ENCODE measurements around the gene DDRGK1. TPM values are rescaled to one million over a fixed set of nuclear protein-coding genes. Genes with fewer than 3 reads are reported as not detected.
"Not testable (repeated sequence)": the region's sequence is repeated elsewhere in the genome, so short reads cannot be mapped to it uniquely, and the experiment has no call there.

The DDRGK1 gene
- polyA plus RNA-seq, 4 donors, result 37.1 to 96.9 (median 69.9) TPM

DNA sequence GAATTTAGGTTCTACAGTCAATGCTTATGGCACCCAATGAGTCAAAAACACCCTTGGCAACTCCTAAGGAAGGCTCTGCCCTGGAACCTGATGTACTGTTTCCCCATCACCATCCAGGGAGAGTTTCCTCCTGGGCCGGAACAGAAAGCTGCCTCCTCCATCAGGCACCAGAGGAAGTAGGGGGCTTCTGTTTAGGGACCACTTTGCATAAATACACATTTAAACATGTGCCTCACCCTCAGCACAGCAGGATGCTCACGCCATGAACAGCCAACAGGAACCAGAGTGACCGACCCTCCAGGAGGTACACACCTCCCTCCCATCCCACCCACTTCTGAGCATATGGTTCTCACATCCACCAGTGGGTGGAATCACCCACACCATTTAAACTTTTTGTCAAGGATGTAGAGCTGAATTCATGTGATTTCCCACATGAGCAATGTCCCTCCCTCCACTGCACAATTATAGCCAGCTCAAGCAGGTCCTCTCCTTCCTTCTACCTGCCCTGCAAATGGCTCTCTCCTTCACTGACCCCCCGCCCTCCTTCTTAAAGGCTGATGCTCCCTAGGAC is 14.8 kb downstream of the DDRGK1 start:
- Histone ChIP-seq H3K4me3 (ENCODE audit: low read depth in 1 of 3, low read length in 3 of 3) (no peak overlapping the region), H3K36me3 (ENCODE audit: control insufficient read depth in 3 of 3, insufficient read depth in 2 of 3, low read depth in 1 of 3, low read length in 3 of 3) (peaks cover 8 to 61% (median 17%) of the 10 kb centered on the region in 3 donors), H3K4me1 (ENCODE audit: control insufficient read depth in 3 of 3, insufficient read depth in 2 of 3, low read depth in 1 of 3, low read length in 2 of 3) (no peaks in the 10 kb centered on the region), H3K27me3 (ENCODE audit: control insufficient read depth in 3 of 3, insufficient read depth in 3 of 3, low read length in 3 of 3) (no peaks in the 10 kb centered on the region), H3K9me3 (ENCODE audit: control insufficient read depth in 2 of 2, insufficient read depth in 1 of 2, low read depth in 1 of 2, low read length in 1 of 2) (no peaks in the 10 kb centered on the region), H3K27ac (ENCODE audit: low read depth in 1 of 3, low read length in 2 of 3) (no peak overlapping the region)
- no peak for DNase-seq
- 81 to 94% (median 85%) methylated on average over 4 of the region's 4 CpGs for WGBS, 3 donors
- no peak for FAIRE-seq

DNA sequence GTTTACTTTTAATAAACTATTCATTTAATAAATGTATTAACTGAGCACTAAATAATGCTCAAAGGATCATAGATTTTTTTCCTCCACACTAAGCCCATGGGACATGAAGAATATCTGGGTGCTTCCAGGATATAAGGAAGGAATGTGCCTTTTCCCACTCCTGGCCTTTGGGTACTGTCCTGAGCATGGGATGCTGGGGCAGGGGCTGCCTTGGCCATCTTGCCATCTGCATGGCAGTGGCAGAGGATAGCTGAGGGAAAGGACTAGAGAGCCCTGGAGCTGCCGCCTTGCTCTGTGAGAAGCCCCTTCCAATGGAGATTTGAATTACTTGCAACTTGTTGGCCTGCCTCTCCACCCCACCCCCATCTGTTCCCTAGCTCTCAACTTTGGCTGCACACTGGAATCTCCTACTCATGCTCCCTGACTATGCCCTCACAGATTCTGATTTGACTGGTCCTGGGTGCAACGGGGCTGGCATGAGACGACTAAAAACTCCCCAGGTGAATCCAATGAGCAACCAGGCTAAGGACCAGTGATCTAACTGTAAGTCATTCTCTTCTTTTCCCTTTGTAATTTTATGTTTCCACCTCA is 15.6 kb downstream of the DDRGK1 start:
- 88 to 97% (median 95%) methylated on average over 3 of the region's 3 CpGs for WGBS, 3 donors

DNA sequence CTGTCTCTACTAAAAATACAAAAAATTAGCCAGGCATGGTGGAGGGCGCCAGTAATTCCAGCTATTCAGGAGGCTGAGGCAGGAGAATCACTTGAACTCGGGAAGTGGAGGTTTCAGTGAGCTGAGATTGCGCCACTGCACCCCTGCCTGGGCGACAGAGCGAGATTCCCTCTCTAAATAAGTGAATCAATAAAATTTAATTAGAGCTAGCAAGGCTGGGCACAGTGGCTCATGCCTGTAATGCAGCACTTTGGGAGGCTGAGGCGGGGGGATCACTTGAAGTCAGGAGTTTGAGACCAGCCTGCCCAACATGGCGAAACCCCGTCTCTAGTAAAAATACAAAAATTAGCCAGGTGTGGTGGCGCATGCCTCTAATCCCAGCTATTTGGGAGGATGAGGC is 16.6 kb downstream of the DDRGK1 start:
- not testable (repeated sequence) for DNase-seq, FAIRE-seq
- 95% methylated on average over 9 of the region's 9 CpGs for WGBS, 3 donors

More for the DNA sequence above, 15.6 kb downstream of the DDRGK1 start:
- DNase-seq, result no peak
- Histone ChIP-seq H3K36me3 (ENCODE audit: control insufficient read depth in 3 of 3, insufficient read depth in 2 of 3, low read depth in 1 of 3, low read length in 3 of 3) (peaks cover 8 to 54% (median 13%) of the 10 kb centered on the region in 3 donors), H3K27me3 (ENCODE audit: control insufficient read depth in 3 of 3, insufficient read depth in 3 of 3, low read length in 3 of 3) (no peaks in the 10 kb centered on the region), H3K4me1 (ENCODE audit: control insufficient read depth in 3 of 3, insufficient read depth in 2 of 3, low read depth in 1 of 3, low read length in 2 of 3) (no peaks in the 10 kb centered on the region), H3K27ac (ENCODE audit: low read depth in 1 of 3, low read length in 2 of 3) (no peak overlapping the region), H3K9me3 (ENCODE audit: control insufficient read depth in 2 of 2, insufficient read depth in 1 of 2, low read depth in 1 of 2, low read length in 1 of 2) (no peaks in the 10 kb centered on the region), H3K4me3 (ENCODE audit: low read depth in 1 of 3, low read length in 3 of 3) (no peak overlapping the region)
- FAIRE-seq, result no peak

DNA sequence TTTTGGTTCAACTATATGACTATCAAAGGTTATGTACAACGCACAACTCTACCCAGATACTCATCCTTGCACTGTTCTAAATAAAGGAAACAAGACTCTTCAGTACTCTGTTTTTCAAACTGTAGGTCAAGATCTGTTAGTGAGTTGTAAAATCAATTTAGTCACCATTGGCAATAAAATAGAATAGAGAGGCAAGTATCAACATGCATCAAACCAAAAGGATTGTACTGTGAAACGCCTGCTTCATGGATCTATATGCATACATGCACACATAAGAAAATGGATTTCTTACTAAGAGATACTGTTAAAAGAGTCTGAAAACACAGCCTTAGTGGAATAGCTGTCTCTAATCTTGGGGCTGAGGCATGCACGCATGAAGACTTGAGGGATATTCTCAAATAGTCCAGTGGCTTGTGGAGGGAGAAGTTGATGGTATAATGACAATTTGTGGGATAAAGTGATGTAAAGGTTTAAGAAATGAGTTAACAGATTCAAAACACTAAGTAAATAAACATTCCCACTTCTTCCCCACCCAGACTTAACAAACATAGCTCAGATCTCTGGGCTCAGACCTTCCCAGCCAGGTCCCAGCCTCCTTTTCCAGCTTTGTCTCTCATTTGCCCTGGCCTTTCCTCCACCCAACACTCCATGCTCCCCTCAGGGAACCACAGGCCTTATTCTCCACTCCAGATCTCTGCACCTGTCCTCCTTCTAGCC is 20.4 kb downstream of the DDRGK1 start:
- Histone ChIP-seq H3K4me1 (ENCODE audit: control insufficient read depth in 3 of 3, insufficient read depth in 2 of 3, low read depth in 1 of 3, low read length in 2 of 3) (no peaks in the 10 kb centered on the region), H3K36me3 (ENCODE audit: control insufficient read depth in 3 of 3, insufficient read depth in 2 of 3, low read depth in 1 of 3, low read length in 3 of 3) (peaks cover 0 to 15% (median 0%) of the 10 kb centered on the region in 3 donors), H3K4me3 (ENCODE audit: low read depth in 1 of 3, low read length in 3 of 3) (no peak overlapping the region), H3K27me3 (ENCODE audit: control insufficient read depth in 3 of 3, insufficient read depth in 3 of 3, low read length in 3 of 3) (no peaks in the 10 kb centered on the region), H3K27ac (ENCODE audit: low read depth in 1 of 3, low read length in 2 of 3) (no peak overlapping the region), H3K9me3 (ENCODE audit: control insufficient read depth in 2 of 2, insufficient read depth in 1 of 2, low read depth in 1 of 2, low read length in 1 of 2) (no peaks in the 10 kb centered on the region)
- WGBS, 3 donors, result 86 to 94% (median 90%) methylated on average over 3 of the region's 3 CpGs
- DNase-seq, result no peak
- no peak for FAIRE-seq

More for the DNA sequence above, 16.6 kb downstream of the DDRGK1 start:
- peaks cover 8 to 47% (median 9%) of the 10 kb centered on the region in 3 donors for H3K36me3 ChIP-seq (ENCODE audit: control insufficient read depth in 3 of 3, insufficient read depth in 2 of 3, low read depth in 1 of 3, low read length in 3 of 3)
- H3K9me3 ChIP-seq (ENCODE audit: control insufficient read depth in 2 of 2, insufficient read depth in 1 of 2, low read depth in 1 of 2, low read length in 1 of 2); H3K27ac ChIP-seq (ENCODE audit: low read depth in 1 of 3, low read length in 2 of 3); H3K4me3 ChIP-seq (ENCODE audit: low read depth in 1 of 3, low read length in 3 of 3); H3K27me3 ChIP-seq (ENCODE audit: control insufficient read depth in 3 of 3, insufficient read depth in 3 of 3, low read length in 3 of 3); H3K4me1 ChIP-seq (ENCODE audit: control insufficient read depth in 3 of 3, insufficient read depth in 2 of 3, low read depth in 1 of 3, low read length in 2 of 3): not testable (repeated sequence)

DNA sequence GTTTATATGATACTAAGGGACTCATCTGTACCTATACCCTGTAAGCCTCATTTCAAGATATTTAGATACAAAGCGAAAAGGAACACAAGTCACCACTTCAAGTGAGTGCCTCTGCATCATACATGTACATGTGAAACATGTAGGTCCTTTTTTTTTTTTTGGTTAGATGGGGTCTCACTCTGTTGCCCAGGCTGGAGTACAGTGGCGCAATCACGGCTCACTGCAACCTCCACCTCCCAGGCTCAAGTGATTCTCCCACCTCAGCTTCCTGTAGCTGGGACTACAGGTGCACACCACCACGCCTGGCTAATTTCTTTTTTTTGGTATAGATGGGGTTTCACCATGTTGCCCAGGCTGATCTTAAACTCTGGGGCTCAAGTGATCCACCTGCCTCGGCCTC is 22.1 kb downstream of the DDRGK1 start:
- FAIRE-seq, result not testable (repeated sequence)

DNA sequence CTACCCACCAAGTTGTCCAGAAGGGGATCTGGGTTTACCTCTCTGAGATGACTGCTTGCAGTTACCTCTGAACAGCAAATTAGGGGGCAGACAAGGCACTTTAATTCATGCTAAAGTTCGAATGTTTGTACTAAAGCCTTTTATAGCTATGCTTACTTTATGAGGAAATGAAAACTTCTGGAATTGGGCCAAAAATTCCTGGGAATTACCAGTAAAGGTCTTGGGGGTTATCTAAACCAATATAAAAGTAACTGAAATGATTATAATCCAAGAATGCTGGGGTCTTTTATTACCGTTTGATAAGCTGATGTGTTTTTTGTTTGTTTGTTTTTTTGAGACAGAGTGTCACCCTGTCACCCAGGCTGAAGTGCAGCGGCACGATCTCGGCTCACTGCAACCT is 23.2 kb downstream of the DDRGK1 start:
- Histone ChIP-seq H3K27me3 (ENCODE audit: control insufficient read depth in 3 of 3, insufficient read depth in 3 of 3, low read length in 3 of 3) (no peaks in the 10 kb centered on the region), H3K27ac (ENCODE audit: low read depth in 1 of 3, low read length in 2 of 3) (no peak overlapping the region), H3K4me3 (ENCODE audit: low read depth in 1 of 3, low read length in 3 of 3) (no peak overlapping the region), H3K9me3 (ENCODE audit: control insufficient read depth in 2 of 2, insufficient read depth in 1 of 2, low read depth in 1 of 2, low read length in 1 of 2) (no peaks in the 10 kb centered on the region), H3K4me1 (ENCODE audit: control insufficient read depth in 3 of 3, insufficient read depth in 2 of 3, low read depth in 1 of 3, low read length in 2 of 3) (no peaks in the 10 kb centered on the region), H3K36me3 (ENCODE audit: control insufficient read depth in 3 of 3, insufficient read depth in 2 of 3, low read depth in 1 of 3, low read length in 3 of 3) (peaks cover 0 to 6% (median 0%) of the 10 kb centered on the region in 3 donors)
- no peak for FAIRE-seq
- 14 to 40% (median 24%) methylated on average over 5 of the region's 5 CpGs for WGBS, 3 donors
- DNase-seq, result peak; percentile 71 to 81

More for the DNA sequence above, 22.1 kb downstream of the DDRGK1 start:
- H3K36me3 ChIP-seq (ENCODE audit: control insufficient read depth in 3 of 3, insufficient read depth in 2 of 3, low read depth in 1 of 3, low read length in 3 of 3); H3K27me3 ChIP-seq (ENCODE audit: control insufficient read depth in 3 of 3, insufficient read depth in 3 of 3, low read length in 3 of 3); H3K9me3 ChIP-seq (ENCODE audit: control insufficient read depth in 2 of 2, insufficient read depth in 1 of 2, low read depth in 1 of 2, low read length in 1 of 2); DNase-seq; H3K4me3 ChIP-seq (ENCODE audit: low read depth in 1 of 3, low read length in 3 of 3); H3K4me1 ChIP-seq (ENCODE audit: control insufficient read depth in 3 of 3, insufficient read depth in 2 of 3, low read depth in 1 of 3, low read length in 2 of 3); H3K27ac ChIP-seq (ENCODE audit: low read depth in 1 of 3, low read length in 2 of 3): not testable (repeated sequence)
- WGBS, 3 donors, result 93 to 100% (median 93%) methylated on average over 5 of the region's 5 CpGs

DNA sequence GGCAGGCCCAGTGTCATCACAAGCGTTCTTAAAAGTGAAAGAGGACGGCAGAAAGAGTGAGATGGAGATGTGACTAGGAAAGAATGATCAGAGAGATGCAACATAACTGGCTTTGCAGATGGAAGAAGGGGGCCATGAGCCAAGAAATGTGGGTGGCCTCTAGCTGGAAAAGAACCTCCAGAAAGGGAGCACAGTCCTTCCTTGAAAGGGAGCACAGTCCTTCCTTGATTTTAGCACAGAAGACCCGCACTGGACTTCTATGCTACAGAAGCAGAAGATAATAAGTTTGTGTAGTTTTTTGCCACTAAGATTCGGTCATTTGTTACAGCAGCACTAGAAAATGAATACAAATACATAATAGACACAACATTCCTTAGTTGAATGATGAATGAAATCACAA is 24.2 kb downstream of the DDRGK1 start:
- FAIRE-seq, result no peak
- WGBS, 3 donors, result 63 to 77% (median 73%) methylated on average over 4 of the region's 4 CpGs

DNA sequence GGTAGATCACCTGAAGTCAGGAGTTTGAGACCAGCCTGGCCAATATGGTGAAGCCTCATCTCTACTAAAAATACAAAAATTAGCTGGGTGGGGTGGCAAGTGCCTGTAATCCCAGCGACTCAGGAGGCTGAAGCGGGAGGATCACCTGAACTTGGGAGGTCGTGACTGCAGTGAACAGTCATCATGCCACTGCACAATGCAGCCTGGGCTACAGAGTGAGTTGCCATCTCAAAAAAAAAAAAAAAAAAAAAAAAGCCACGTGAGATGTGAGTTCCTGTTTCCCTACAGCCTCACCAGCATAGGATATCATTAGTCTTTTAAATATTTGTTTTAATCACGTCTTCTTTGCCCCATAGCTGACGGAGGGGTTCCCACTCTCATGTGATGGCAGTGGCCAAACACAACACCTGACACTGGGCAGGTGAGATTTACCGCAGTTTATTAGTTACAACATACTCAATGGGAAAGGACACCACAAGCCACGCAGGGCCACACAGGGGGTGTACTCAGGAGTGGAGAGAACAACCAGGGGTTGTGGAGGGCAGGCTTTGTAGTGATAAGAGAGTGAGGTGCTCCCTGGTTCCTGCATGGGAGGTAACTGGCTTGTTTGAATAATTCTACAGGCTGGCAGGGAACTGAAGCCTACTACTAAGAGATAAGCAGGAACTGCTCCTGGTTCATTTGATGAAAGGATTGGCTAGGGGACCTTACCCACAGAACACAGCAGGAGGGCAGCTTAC is 26.6 kb downstream of the DDRGK1 start:
- Histone ChIP-seq H3K9me3 (ENCODE audit: control insufficient read depth in 2 of 2, insufficient read depth in 1 of 2, low read depth in 1 of 2, low read length in 1 of 2) (no peaks in the 10 kb centered on the region), H3K4me1 (ENCODE audit: control insufficient read depth in 3 of 3, insufficient read depth in 2 of 3, low read depth in 1 of 3, low read length in 2 of 3) (peaks cover 0 to 4% (median 0%) of the 10 kb centered on the region in 3 donors), H3K36me3 (ENCODE audit: control insufficient read depth in 3 of 3, insufficient read depth in 2 of 3, low read depth in 1 of 3, low read length in 3 of 3) (peaks cover 0 to 9% (median 0%) of the 10 kb centered on the region in 3 donors), H3K27ac (ENCODE audit: low read depth in 1 of 3, low read length in 2 of 3) (no peak overlapping the region), H3K4me3 (ENCODE audit: low read depth in 1 of 3, low read length in 3 of 3) (no peak overlapping the region), H3K27me3 (ENCODE audit: control insufficient read depth in 3 of 3, insufficient read depth in 3 of 3, low read length in 3 of 3) (peaks cover 0 to 8% (median 2%) of the 10 kb centered on the region in 3 donors)
- FAIRE-seq, result no peak
- no peak for DNase-seq
- 36 to 62% (median 45%) methylated on average over 8 of the region's 8 CpGs for WGBS, 3 donors

More for the DNA sequence above, 24.2 kb downstream of the DDRGK1 start:
- no peaks in the 10 kb centered on the region for H3K4me1 ChIP-seq (ENCODE audit: control insufficient read depth in 3 of 3, insufficient read depth in 2 of 3, low read depth in 1 of 3, low read length in 2 of 3)
- no peaks in the 10 kb centered on the region for H3K9me3 ChIP-seq (ENCODE audit: control insufficient read depth in 2 of 2, insufficient read depth in 1 of 2, low read depth in 1 of 2, low read length in 1 of 2)
- peaks cover 0 to 9% (median 0%) of the 10 kb centered on the region in 3 donors for H3K36me3 ChIP-seq (ENCODE audit: control insufficient read depth in 3 of 3, insufficient read depth in 2 of 3, low read depth in 1 of 3, low read length in 3 of 3)
- H3K27ac ChIP-seq (ENCODE audit: low read depth in 1 of 3, low read length in 2 of 3), result no peak overlapping the region
- H3K27me3 ChIP-seq (ENCODE audit: control insufficient read depth in 3 of 3, insufficient read depth in 3 of 3, low read length in 3 of 3), result no peaks in the 10 kb centered on the region
- DNase-seq, result no peak
- H3K4me3 ChIP-seq (ENCODE audit: low read depth in 1 of 3, low read length in 3 of 3), result no peak overlapping the region
